Mucosa of descending colon (tissue), 3 donors: ENCODE results near the gene FNBP1L. TPM values are rescaled to one million over a fixed set of nuclear protein-coding genes. Genes with fewer than 3 reads are reported as not detected.

Source experiments
- ATAC-seq: fragments of 200-7000 bp; cut with Tn5 transposase; one replicate; pipeline ENCODE4 v1.9.1; 2020; ENCODE audit warnings: mild to moderate bottlenecking, moderate library complexity
- DNase-seq, 3 donors: peaks; one replicate each; pipeline ENCODE4 v3.0.0-alpha.2; 2020
- H3K36me3 ChIP-seq: fragments of 200-600 bp; one replicate; pipeline ENCODE4 v1.8.0; 2021; ENCODE audit warnings: low read depth, mild to moderate bottlenecking
- H3K4me1 ChIP-seq: fragments of 200-600 bp; one replicate; pipeline ENCODE4 v1.8.0; 2021; ENCODE audit warnings: low read depth, mild to moderate bottlenecking
- H3K4me3 ChIP-seq: fragments of 200-600 bp; one replicate; pipeline ENCODE4 v1.8.0; 2021; ENCODE audit warnings: mild to moderate bottlenecking
- H3K9me3 ChIP-seq: fragments of 200-600 bp; one replicate; pipeline ENCODE4 v1.8.0; 2021; ENCODE audit warnings: mild to moderate bottlenecking
- CTCF ChIP-seq: fragments of 200-600 bp; IDR thresholded peaks from one replicate; pipeline ENCODE4 v1.8.0; 2022; ENCODE audit warnings: antibody characterized with exemption, mild to moderate bottlenecking
- intact Hi-C, 2 donors: fragments of 100-400 bp; cut with DNase I in 1 of 2; cut with micrococcal nuclease in 1 of 2; formaldehyde crosslinking; loops; one replicate each; pipeline versions ENCODE4 v1.11.0 to v1.11.1; 2022; cut with DNase I, micrococcal nuclease
- total RNA-seq, 3 donors: library from RNA; stranded (reverse); fragmentation: NEBNext Ultra II Directional in 2 of 3; extraction: Animal tissue kit (Norgen Biotek cat#: 25700) in 2 of 3; gene quantifications; one replicate each; pipeline versions ENCODE4 v1.2.1 to v1.2.4, GENCODE V29; 2021 to 2023
- donor health status: DM: no; HTN: no; CAD: no; lungs with moderate emphysema.
- donor health status: DM: no; HTN: no; CAD: no.
- donor health status: DM: no; HTN: yes; CAD: no.

The FNBP1L gene
- total RNA-seq, 3 donors from 2014 or later = 32.7 to 49.1 (median 44.4) TPM

DNA sequence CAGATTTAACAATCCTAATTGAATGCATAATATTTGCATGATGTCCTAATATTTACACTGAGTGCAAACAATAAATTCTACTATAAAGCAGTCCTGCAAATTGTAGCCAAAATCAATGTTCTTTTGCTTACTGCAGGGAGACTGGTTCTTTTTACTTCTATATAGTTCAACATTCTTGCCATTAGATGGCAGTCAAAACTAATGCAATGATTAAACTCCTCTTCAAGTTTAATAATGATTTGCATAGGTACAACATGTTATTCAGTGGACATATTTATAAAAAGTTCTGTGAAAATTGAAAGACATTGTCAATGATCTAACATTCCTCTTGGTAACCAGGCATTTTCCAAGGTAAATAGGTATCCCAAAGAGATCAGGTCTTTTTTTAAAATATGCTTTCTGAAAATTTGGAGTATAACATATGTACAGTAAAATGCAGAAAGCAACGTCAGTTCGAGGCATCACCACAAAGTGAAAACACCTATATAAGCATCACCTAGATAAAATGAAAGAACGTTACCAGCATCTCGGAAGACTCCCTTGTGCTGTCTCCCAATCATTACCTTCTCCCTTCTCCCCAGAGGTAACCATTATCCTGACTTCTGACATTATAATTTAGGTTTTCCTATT lies 9.8 kb upstream of the FNBP1L start:
- Histone ChIP-seq H3K4me1 (peaks cover 5% of the 10 kb centered on the region), H3K9me3 (no peaks in the 10 kb centered on the region), H3K36me3 (no peaks in the 10 kb centered on the region), H3K4me3 (no peak overlapping the region)
- DNase-seq (no peak), ATAC-seq (peak; percentile 41)
- no peak for TF ChIP-seq CTCF
- intact Hi-C loops = loop anchor here in 1 of 2 donors (5.0 to 10.0 kb wide), 3 partner anchors 133 to 407 kb away; no protein-coding TSS in a partner anchor

GRCh38 chr1:93438716-93439115 lies 9.2 kb upstream of the FNBP1L start:
- no peak for ATAC-seq

GRCh38 chr1:93440272-93440671 lies 7.6 kb upstream of the FNBP1L start:
- no peaks in the 10 kb centered on the region for H3K36me3 ChIP-seq
- no peak for TF ChIP-seq CTCF
- ATAC-seq (peak; percentile 58), DNase-seq (no peak)
- H3K4me3 ChIP-seq = no peak overlapping the region
- H3K9me3 ChIP-seq = no peaks in the 10 kb centered on the region
- intact Hi-C loops = loop anchor here in 1 of 2 donors (10.0 kb wide), 1 partner anchor 165 kb away; no protein-coding TSS in a partner anchor
- H3K4me1 ChIP-seq = peaks cover 5% of the 10 kb centered on the region

More at GRCh38 chr1:93438716-93439115, 9.2 kb upstream of the FNBP1L start:
- DNase-seq = no peak
- TF ChIP-seq CTCF = no peak
- no peaks in the 10 kb centered on the region for H3K9me3 ChIP-seq
- H3K4me1 ChIP-seq = peaks cover 5% of the 10 kb centered on the region
- intact Hi-C loops = loop anchor here in 1 of 2 donors (5.0 to 10.0 kb wide), 3 partner anchors 134 to 406 kb away; no protein-coding TSS in a partner anchor
- H3K4me3 ChIP-seq = no peak overlapping the region
- H3K36me3 ChIP-seq = no peaks in the 10 kb centered on the region

- ATAC-seq (no peak), DNase-seq (no peak)
- Histone ChIP-seq H3K4me1 (peaks cover under 1% of the 10 kb centered on the region), H3K4me3 (no peak overlapping the region), H3K9me3 (no peaks in the 10 kb centered on the region), H3K36me3 (no peaks in the 10 kb centered on the region)
- intact Hi-C loops = loop anchor here in 1 of 2 donors (10.0 kb wide), 1 partner anchor 164 kb away; no protein-coding TSS in a partner anchor
- TF ChIP-seq CTCF = no peak
Measured at GRCh38 chr1:93440706-93441105, 7.2 kb upstream of the FNBP1L start.

DNA sequence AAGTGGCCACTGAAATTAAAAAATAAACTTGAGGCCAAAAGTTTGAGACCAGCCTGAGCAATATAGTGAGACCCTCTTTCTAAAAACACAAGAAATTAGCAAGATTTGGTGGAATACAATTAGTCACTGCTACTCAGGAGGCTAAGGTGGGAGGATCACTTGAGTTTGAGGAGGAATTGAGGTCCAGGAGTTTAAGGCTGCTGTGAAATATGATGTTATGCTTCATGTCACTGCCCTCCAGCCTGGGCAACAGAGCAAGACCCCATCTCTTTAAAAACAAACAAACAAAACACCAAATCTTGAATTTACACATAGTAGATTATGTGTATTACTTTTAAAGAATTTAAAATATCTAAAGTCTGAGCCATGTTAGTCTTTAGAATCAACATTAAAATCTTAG lies 6.3 kb upstream of the FNBP1L start:
- H3K9me3 ChIP-seq = no peaks in the 10 kb centered on the region
- DNase-seq (no peak), ATAC-seq (no peak)
- no peaks in the 10 kb centered on the region for H3K36me3 ChIP-seq
- TF ChIP-seq CTCF = no peak
- no peaks in the 10 kb centered on the region for H3K4me1 ChIP-seq
- intact Hi-C loops = loop anchor here in 1 of 2 donors (10.0 kb wide), 1 partner anchor 163 kb away; no protein-coding TSS in a partner anchor
- H3K4me3 ChIP-seq = no peak overlapping the region
